HEK293 (cell line): ENCODE measurements around the gene VPS13D.

Experiments used
- CTCF ChIA-PET: fragments of 350-600 bp; formaldehyde crosslinking; extraction: SDS; loops from one replicate; lab custom pipeline; 2021; ENCODE audit warnings: antibody characterized with exemption; lab: Yijun Ruan, JAX
- POLR2A ChIA-PET: fragments of 300-600 bp; formaldehyde crosslinking; extraction: SDS; loops from one replicate; lab custom pipeline; 2020; ENCODE audit warnings: antibody characterized with exemption, inconsistent platforms; lab: Yijun Ruan, JAX
- H3K27ac ChIP-seq: fragments of 200-500 bp; sonication (Bioruptor generic); 2 replicates; pipeline ENCODE4 v1.5.1; 2014; ENCODE audit warnings: low read depth, low read length, control low read depth, inconsistent platforms; ENCODE audit errors: extremely low read depth
- H3K36me3 ChIP-seq, 2 experiments: fragments of 200-500 bp in 1 of 2; sonication (Bioruptor generic) in 1 of 2; 1 replicate in 1 of 2; 2 replicates in 1 of 2; pipeline ENCODE4 v1.5.1; 2014 to 2017; ENCODE audit warnings: inconsistent platforms in 2 of 2, low read length in 2 of 2; ENCODE audit not compliant: control insufficient read depth in 2 of 2, insufficient read depth in 1 of 2
- H3K4me1 ChIP-seq: fragments of 200-500 bp; sonication (Bioruptor generic); 2 replicates; pipeline ENCODE4 v1.5.1; 2014; ENCODE audit warnings: mild to moderate bottlenecking, low read length, inconsistent platforms; ENCODE audit not compliant: control insufficient read depth, insufficient read depth
- H3K4me3 ChIP-seq: 2 replicates; pipeline ENCODE4 v1.5.1; 2011; ENCODE audit warnings: low read depth, mild to moderate bottlenecking, control low read depth, low read length, moderate library complexity
- H3K9me3 ChIP-seq: fragments of 200-500 bp; sonication (Bioruptor generic); 2 replicates; pipeline ENCODE4 v1.5.1; 2014; ENCODE audit warnings: low read depth, low read length, inconsistent platforms; ENCODE audit not compliant: control insufficient read depth, insufficient read depth
- BCL11A ChIP-seq: fragments of 450-650 bp; formaldehyde crosslinking; IDR thresholded peaks from 2 replicates; pipeline ENCODE4 v1.5.1; 2016; ENCODE audit warnings: low read depth, missing biosample characterization, missing genetic modification characterization
- BCL6B ChIP-seq: fragments of 450-650 bp; formaldehyde crosslinking; IDR thresholded peaks from 2 replicates; pipeline ENCODE4 v1.5.1; 2017; ENCODE audit warnings: missing biosample characterization, missing genetic modification characterization
- ELK4 ChIP-seq: IDR thresholded peaks from 2 replicates; pipeline ENCODE4 v1.6.1; 2011; ENCODE audit warnings: mild to moderate bottlenecking, low read depth, low read length, borderline replicate concordance
- GFI1B ChIP-seq: fragments of 450-650 bp; formaldehyde crosslinking; IDR thresholded peaks from 2 replicates; pipeline ENCODE4 v1.5.1; 2016; ENCODE audit warnings: missing biosample characterization, missing genetic modification characterization
- GLIS2 ChIP-seq: fragments of 450-650 bp; formaldehyde crosslinking; IDR thresholded peaks from 2 replicates; pipeline ENCODE4 v1.5.1; 2016; ENCODE audit warnings: missing biosample characterization, missing genetic modification characterization
- ZIC2 ChIP-seq: fragments of 450-650 bp; formaldehyde crosslinking; IDR thresholded peaks from 2 replicates; pipeline ENCODE4 v1.5.1; 2016; ENCODE audit warnings: missing biosample characterization, missing genetic modification characterization
- ZNF121 ChIP-seq: fragments of 450-650 bp; formaldehyde crosslinking; IDR thresholded peaks from 2 replicates; pipeline ENCODE4 v1.5.1; 2016; ENCODE audit warnings: missing biosample characterization, missing genetic modification characterization
- ZNF157 ChIP-seq: fragments of 450-650 bp; formaldehyde crosslinking; IDR thresholded peaks from 2 replicates; pipeline ENCODE4 v1.5.1; 2016; ENCODE audit warnings: missing biosample characterization, missing genetic modification characterization
- ZNF202 ChIP-seq: fragments of 450-650 bp; formaldehyde crosslinking; IDR thresholded peaks from 2 replicates; pipeline ENCODE4 v1.5.1; 2016; ENCODE audit warnings: missing biosample characterization, missing genetic modification characterization, borderline replicate concordance
- ZNF24 ChIP-seq: fragments of 450-650 bp; formaldehyde crosslinking; IDR thresholded peaks from 2 replicates; pipeline ENCODE4 v1.5.1; 2016; ENCODE audit warnings: missing biosample characterization, missing genetic modification characterization
- ZNF433 ChIP-seq: fragments of 450-650 bp; formaldehyde crosslinking; IDR thresholded peaks from 2 replicates; pipeline ENCODE4 v1.5.1; 2016; ENCODE audit warnings: missing biosample characterization, missing genetic modification characterization, low read depth
- ZNF449 ChIP-seq: fragments of 450-650 bp; formaldehyde crosslinking; IDR thresholded peaks from 2 replicates; pipeline ENCODE4 v1.5.1; 2017; ENCODE audit warnings: missing biosample characterization, mild to moderate bottlenecking, missing genetic modification characterization, moderate library complexity
- ZNF530 ChIP-seq: fragments of 450-650 bp; formaldehyde crosslinking; IDR thresholded peaks from 2 replicates; pipeline ENCODE4 v1.5.1; 2016; ENCODE audit warnings: low read depth, missing biosample characterization, missing genetic modification characterization
- ZNF561 ChIP-seq: fragments of 450-650 bp; IDR thresholded peaks from 2 replicates; pipeline ENCODE4 v1.5.1; 2018; ENCODE audit warnings: missing biosample characterization, missing genetic modification characterization, borderline replicate concordance
- ZNF585B ChIP-seq: fragments of 450-650 bp; formaldehyde crosslinking; IDR thresholded peaks from 2 replicates; pipeline ENCODE4 v1.5.1; 2016; ENCODE audit warnings: missing biosample characterization, missing genetic modification characterization
- ZNF658 ChIP-seq: fragments of 450-650 bp; formaldehyde crosslinking; IDR thresholded peaks from 2 replicates; pipeline ENCODE4; 2016; ENCODE audit warnings: missing biosample characterization, missing genetic modification characterization
- ZNF692 ChIP-seq: fragments of 450-650 bp; formaldehyde crosslinking; IDR thresholded peaks from 2 replicates; pipeline ENCODE4 v1.5.1; 2016; ENCODE audit warnings: missing biosample characterization, missing genetic modification characterization
- ZNF701 ChIP-seq: fragments of 450-650 bp; formaldehyde crosslinking; IDR thresholded peaks from 2 replicates; pipeline ENCODE4 v1.5.1; 2016; ENCODE audit warnings: missing biosample characterization, missing genetic modification characterization
- TF ChIP-seq, protein P1 (sequence below): fragments of 450-650 bp; formaldehyde crosslinking; IDR thresholded peaks from 2 replicates; pipeline ENCODE4 v1.5.1; 2016; ENCODE audit warnings: missing biosample characterization, missing genetic modification characterization, borderline replicate concordance
- TF ChIP-seq, protein P2 (sequence below): fragments of 450-650 bp; formaldehyde crosslinking; IDR thresholded peaks from 2 replicates; pipeline ENCODE4 v1.5.1; 2017; ENCODE audit warnings: missing biosample characterization, missing genetic modification characterization

VPS13D gene

GRCh38 chr1:12502336-12503109 is 272.7 kb downstream of the VPS13D start:
- H3K9me3 ChIP-seq = no peaks in the 10 kb centered on the region
- no peak overlapping the region for H3K27ac ChIP-seq
- peaks cover 0 to 20% of the 10 kb centered on the region in 2 experiments; a peak in 1 of 3 replicates for H3K36me3 ChIP-seq
- no peak overlapping the region for H3K4me3 ChIP-seq
- POLR2A ChIA-PET = interaction anchor here (0.5 kb wide), 1 partner anchor 112 kb away, joined by 3 read pairs; no protein-coding TSS in a partner anchor
- no peak for TF ChIP-seq ZNF585B (tag by site-specific recombination)
- peak; percentile 13; the same call in 1 of the 2 replicates for TF ChIP-seq ZIC2
- no peak for TF ChIP-seq ZNF157 (tag by site-specific recombination)
- TF ChIP-seq ZNF658 (tag by site-specific recombination) = no peak
- TF ChIP-seq ZNF121 = no peak
- CTCF ChIA-PET = no interaction called here
- H3K4me1 ChIP-seq = no peaks in the 10 kb centered on the region

DNA sequence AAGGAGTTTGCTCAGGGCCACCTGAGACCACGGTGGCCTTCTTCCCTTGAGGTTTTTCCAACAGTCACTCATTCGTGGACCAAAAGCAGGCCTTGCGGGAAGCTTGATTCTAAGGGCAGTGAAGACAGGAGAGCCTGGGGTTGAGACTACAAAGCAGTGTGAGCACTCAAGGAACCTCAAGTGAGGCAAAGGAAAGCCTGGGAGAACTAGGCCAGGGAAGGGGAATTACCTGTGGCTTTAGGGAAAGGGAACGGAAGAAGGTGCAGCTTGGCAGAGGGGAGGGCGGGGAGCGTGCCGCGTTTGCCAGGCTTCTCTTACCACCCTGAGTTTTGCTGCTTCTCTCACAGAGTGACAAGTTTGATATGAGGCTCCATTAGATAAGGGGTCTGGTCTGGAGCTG is 273.9 kb downstream of the VPS13D start:
- Histone ChIP-seq H3K4me1 (no peaks in the 10 kb centered on the region), H3K4me3 (no peak overlapping the region), H3K36me3 (peaks cover 0 to 22% of the 10 kb centered on the region in 2 experiments; a peak in 1 of 3 replicates), H3K27ac (no peak overlapping the region), H3K9me3 (no peaks in the 10 kb centered on the region)
- ChIA-PET POLR2A (no interaction called here), CTCF (no interaction called here)
- TF ChIP-seq, protein P1, sequence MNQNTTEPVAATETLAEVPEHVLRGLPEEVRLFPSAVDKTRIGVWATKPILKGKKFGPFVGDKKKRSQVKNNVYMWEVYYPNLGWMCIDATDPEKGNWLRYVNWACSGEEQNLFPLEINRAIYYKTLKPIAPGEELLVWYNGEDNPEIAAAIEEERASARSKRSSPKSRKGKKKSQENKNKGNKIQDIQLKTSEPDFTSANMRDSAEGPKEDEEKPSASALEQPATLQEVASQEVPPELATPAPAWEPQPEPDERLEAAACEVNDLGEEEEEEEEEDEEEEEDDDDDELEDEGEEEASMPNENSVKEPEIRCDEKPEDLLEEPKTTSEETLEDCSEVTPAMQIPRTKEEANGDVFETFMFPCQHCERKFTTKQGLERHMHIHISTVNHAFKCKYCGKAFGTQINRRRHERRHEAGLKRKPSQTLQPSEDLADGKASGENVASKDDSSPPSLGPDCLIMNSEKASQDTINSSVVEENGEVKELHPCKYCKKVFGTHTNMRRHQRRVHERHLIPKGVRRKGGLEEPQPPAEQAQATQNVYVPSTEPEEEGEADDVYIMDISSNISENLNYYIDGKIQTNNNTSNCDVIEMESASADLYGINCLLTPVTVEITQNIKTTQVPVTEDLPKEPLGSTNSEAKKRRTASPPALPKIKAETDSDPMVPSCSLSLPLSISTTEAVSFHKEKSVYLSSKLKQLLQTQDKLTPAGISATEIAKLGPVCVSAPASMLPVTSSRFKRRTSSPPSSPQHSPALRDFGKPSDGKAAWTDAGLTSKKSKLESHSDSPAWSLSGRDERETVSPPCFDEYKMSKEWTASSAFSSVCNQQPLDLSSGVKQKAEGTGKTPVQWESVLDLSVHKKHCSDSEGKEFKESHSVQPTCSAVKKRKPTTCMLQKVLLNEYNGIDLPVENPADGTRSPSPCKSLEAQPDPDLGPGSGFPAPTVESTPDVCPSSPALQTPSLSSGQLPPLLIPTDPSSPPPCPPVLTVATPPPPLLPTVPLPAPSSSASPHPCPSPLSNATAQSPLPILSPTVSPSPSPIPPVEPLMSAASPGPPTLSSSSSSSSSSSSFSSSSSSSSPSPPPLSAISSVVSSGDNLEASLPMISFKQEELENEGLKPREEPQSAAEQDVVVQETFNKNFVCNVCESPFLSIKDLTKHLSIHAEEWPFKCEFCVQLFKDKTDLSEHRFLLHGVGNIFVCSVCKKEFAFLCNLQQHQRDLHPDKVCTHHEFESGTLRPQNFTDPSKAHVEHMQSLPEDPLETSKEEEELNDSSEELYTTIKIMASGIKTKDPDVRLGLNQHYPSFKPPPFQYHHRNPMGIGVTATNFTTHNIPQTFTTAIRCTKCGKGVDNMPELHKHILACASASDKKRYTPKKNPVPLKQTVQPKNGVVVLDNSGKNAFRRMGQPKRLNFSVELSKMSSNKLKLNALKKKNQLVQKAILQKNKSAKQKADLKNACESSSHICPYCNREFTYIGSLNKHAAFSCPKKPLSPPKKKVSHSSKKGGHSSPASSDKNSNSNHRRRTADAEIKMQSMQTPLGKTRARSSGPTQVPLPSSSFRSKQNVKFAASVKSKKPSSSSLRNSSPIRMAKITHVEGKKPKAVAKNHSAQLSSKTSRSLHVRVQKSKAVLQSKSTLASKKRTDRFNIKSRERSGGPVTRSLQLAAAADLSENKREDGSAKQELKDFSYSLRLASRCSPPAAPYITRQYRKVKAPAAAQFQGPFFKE (tag by site-specific recombination) = no peak
- no peak for TF ChIP-seq ZNF692
- no peak for TF ChIP-seq ZNF530 (tag by site-specific recombination)
- no peak for TF ChIP-seq GLIS2 (tag by site-specific recombination)
- TF ChIP-seq ZNF701 (tag by site-specific recombination) = no peak
- TF ChIP-seq GFI1B (tag by site-specific recombination) = no peak
- TF ChIP-seq ZNF433 (tag by site-specific recombination) = no peak
- no peak for TF ChIP-seq ZNF202
- no peak for TF ChIP-seq BCL6B
- TF ChIP-seq BCL11A = no peak
- no peak for TF ChIP-seq ZNF24 (tag by site-specific recombination)
- no peak for TF ChIP-seq ZNF561 (tag by site-specific recombination)
- TF ChIP-seq ELK4 = no peak
- TF ChIP-seq ZNF449 (tag by site-specific recombination) = no peak
- TF ChIP-seq ZNF157 (tag by site-specific recombination) = no peak
- TF ChIP-seq, protein P2, sequence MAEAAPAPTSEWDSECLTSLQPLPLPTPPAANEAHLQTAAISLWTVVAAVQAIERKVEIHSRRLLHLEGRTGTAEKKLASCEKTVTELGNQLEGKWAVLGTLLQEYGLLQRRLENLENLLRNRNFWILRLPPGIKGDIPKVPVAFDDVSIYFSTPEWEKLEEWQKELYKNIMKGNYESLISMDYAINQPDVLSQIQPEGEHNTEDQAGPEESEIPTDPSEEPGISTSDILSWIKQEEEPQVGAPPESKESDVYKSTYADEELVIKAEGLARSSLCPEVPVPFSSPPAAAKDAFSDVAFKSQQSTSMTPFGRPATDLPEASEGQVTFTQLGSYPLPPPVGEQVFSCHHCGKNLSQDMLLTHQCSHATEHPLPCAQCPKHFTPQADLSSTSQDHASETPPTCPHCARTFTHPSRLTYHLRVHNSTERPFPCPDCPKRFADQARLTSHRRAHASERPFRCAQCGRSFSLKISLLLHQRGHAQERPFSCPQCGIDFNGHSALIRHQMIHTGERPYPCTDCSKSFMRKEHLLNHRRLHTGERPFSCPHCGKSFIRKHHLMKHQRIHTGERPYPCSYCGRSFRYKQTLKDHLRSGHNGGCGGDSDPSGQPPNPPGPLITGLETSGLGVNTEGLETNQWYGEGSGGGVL = no peak
